Measurements from ENCODE around the gene RBM12. TPM values are rescaled to one million over a fixed set of nuclear protein-coding genes. Genes with fewer than 3 reads are reported as not detected.

The RBM12 gene
- total and polyA plus RNA-seq, 2 of the 8 experiments (the other 6 are each of a cell fraction or from before 2014, with no cell fraction given): 187 to 214 TPM

GRCh38 chr20:35617397-35618262 is 47.1 kb downstream of the RBM12 start (continued):
- TF ChIP-seq E2F6 (IDR thresholded peaks at IDR 0.05) (no peak), CBX8 (IDR thresholded peaks at IDR 0.05; ENCODE audit: borderline replicate concordance, low read depth, low read length) (no peak), POU5F1 (IDR thresholded peaks at IDR 0.05; ENCODE audit: low read depth, low read length) (no peak), RBBP5 (IDR thresholded peaks at IDR 0.05; ENCODE audit: borderline replicate concordance, low read depth, low read length) (no peak), TCF12 (IDR thresholded peaks at IDR 0.05; ENCODE audit: low read depth, low read length) (no peak), MAFK (IDR thresholded peaks at IDR 0.05; ENCODE audit: low read depth, low read length) (no peak), SP4 (IDR thresholded peaks at IDR 0.05; ENCODE audit: low read length) (no peak), EZH2 (IDR thresholded peaks at IDR 0.05; ENCODE audit: low read depth, low read length, severe bottlenecking) (peak; percentile 9), CTCF (IDR thresholded peaks at IDR 0.05; ENCODE audit: control extremely low read depth in 1 of 3, insufficient read depth in 1 of 3, low read depth in 1 of 3, low read length in 3 of 3) (peak; percentile 40 to 65 (median 64)), ASH2L (IDR thresholded peaks at IDR 0.05; ENCODE audit: low read length) (no peak), RAD21 (IDR thresholded peaks at IDR 0.05 in 1 of 2, conservative IDR thresholded peaks at IDR 0.05 in 1 of 2; ENCODE audit: low read depth in 2 of 2, low read length in 2 of 2) (peak; percentile 42 to 51), USF2 (IDR thresholded peaks at IDR 0.05; ENCODE audit: low read length) (no peak), RFX5 (IDR thresholded peaks at IDR 0.05; ENCODE audit: borderline replicate concordance, low read depth, low read length) (no peak), MAX (IDR thresholded peaks at IDR 0.05) (0 out of 2 replicates have a peak, but pooled peaks have one; percentile 13), TBP (IDR thresholded peaks at IDR 0.05; ENCODE audit: low read depth, low read length) (0 out of 2 replicates have a peak, but pooled peaks have one; percentile 17), BACH1 (IDR thresholded peaks at IDR 0.05; ENCODE audit: low read length) (no peak), SP2 (IDR thresholded peaks at IDR 0.05; ENCODE audit: low read length) (no peak), TEAD4 (IDR thresholded peaks at IDR 0.05; ENCODE audit: low read depth, low read length) (no peak), GABPA (IDR thresholded peaks at IDR 0.05; ENCODE audit: borderline replicate concordance, insufficient read depth, low read length) (no peak)
